ENCODE results near the gene LRRK1. TPM values are rescaled to one million over a fixed set of nuclear protein-coding genes. Genes with fewer than 3 reads are reported as not detected.

Gene LRRK1
- total RNA-seq, 4 donors from 2014 or later = 52.7 to 107 (median 82.7) TPM

DNA sequence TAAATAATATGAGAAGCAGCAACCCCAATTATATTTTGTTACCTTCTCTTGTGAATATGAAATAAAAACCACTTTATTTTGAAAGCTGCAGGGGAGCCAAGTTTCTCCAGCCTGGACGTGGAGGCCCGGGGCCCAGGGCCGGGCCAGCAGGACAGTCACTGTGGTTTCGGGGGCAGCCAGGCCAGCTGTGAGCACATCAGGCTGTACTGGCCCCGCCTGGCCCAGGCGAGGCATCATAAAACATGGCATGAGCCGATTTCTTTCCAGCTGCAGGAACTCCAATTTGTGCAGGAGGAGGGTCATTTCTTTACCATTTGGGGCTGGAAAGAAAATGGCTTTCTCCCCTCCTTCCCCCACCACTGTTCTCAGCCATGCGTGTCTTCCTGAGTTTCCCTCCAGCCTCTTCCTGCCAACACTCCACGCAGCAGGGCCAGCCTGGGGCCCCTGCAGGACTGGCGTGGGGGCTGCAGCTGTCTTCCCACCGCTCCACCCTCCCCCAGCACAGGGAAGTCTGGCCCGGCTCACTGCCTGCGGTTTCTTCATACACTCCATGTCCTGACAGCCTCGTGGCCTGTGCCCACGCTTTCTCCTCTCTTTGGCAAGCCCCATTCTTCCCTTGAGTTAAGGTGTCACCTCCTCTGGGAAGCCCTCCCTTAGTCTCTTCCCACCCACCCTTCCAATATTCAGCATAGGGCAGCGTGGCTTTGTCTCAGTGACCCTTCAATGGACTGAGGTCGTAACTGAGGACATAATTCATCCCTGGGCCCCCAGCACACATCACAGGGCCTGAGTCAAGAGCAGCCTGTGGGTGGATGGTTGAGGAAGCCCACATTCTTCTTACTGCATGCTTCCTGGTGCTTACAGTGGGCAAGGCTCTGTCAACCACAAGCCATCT, 196.9 kb downstream of the LRRK1 start:
- TF ChIP-seq POLR2A (IDR thresholded peaks at IDR 0.05) = no peak
- no peak for TF ChIP-seq EP300 (IDR thresholded peaks at IDR 0.05; ENCODE audit: low read depth)
- TF ChIP-seq, protein P1, sequence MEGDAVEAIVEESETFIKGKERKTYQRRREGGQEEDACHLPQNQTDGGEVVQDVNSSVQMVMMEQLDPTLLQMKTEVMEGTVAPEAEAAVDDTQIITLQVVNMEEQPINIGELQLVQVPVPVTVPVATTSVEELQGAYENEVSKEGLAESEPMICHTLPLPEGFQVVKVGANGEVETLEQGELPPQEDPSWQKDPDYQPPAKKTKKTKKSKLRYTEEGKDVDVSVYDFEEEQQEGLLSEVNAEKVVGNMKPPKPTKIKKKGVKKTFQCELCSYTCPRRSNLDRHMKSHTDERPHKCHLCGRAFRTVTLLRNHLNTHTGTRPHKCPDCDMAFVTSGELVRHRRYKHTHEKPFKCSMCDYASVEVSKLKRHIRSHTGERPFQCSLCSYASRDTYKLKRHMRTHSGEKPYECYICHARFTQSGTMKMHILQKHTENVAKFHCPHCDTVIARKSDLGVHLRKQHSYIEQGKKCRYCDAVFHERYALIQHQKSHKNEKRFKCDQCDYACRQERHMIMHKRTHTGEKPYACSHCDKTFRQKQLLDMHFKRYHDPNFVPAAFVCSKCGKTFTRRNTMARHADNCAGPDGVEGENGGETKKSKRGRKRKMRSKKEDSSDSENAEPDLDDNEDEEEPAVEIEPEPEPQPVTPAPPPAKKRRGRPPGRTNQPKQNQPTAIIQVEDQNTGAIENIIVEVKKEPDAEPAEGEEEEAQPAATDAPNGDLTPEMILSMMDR (IDR thresholded peaks at IDR 0.05) = no peak
- TF ChIP-seq POLR2AphosphoS5 (IDR thresholded peaks at IDR 0.05) = no peak
- H3K27ac ChIP-seq = peak overlapping the region in 3 of 4 donors; percentile 28 to 39 (median 31)
- no peak overlapping the region for H3K4me3 ChIP-seq
- DNase-seq = no peak
- WGBS, 2 donors (ENCODE audit: low coverage in 1 of 2) = 35 to 50% methylated on average over 4 to 17 of the region's 17 CpGs
- H3K9me3 ChIP-seq = no peaks in the 10 kb centered on the region
- in situ Hi-C loops (cut with MboI; ENCODE audit: low pct_ligation_motif_present in 1 of 4, low pct_unique_long_range_greater_than_20kb in 1 of 4, low sequenced_read_pairs in 3 of 4) = no loop called here
- H3K27me3 ChIP-seq = no peaks in the 10 kb centered on the region
- H3K36me3 ChIP-seq = no peaks in the 10 kb centered on the region
- peaks cover 0 to 15% (median 3%) of the 10 kb centered on the region in 4 donors for H3K4me1 ChIP-seq
- intact Hi-C loops (cut with DNase I; ENCODE audit: low total_unique reads) = no loop called here

DNA sequence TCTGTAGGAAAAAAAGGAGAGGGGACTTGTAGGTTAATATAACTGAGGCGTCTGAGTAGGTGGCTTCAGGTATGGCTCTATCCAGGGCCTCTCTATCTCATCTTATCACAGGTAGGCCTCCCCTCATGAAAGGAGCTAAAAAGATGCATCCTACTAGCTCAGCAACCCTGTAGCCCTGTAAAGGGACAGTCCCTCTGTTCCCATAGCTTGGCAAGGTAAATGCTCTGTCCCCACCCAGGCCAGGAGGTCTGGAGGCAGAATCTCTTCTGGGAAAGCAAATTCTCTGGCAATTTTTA, 197.5 kb downstream of the LRRK1 start:
- Histone ChIP-seq H3K4me3 (no peak overlapping the region), H3K36me3 (no peaks in the 10 kb centered on the region), H3K4me1 (peaks cover 0 to 20% (median 6%) of the 10 kb centered on the region in 4 donors), H3K27me3 (no peaks in the 10 kb centered on the region), H3K9me3 (no peaks in the 10 kb centered on the region), H3K27ac (peak overlapping the region in 1 of 4 donors; percentile 39)
- WGBS, 2 donors (ENCODE audit: low coverage in 1 of 2) = 90 to 100% methylated on average over 1 of the region's 1 CpG
- no peak for DNase-seq
- intact Hi-C loops (cut with DNase I; ENCODE audit: low total_unique reads) (no loop called here), in situ Hi-C loops (cut with MboI; ENCODE audit: low pct_ligation_motif_present in 1 of 4, low pct_unique_long_range_greater_than_20kb in 1 of 4, low sequenced_read_pairs in 3 of 4) (no loop called here)
- TF ChIP-seq POLR2A (IDR thresholded peaks at IDR 0.05) (no peak), EP300 (IDR thresholded peaks at IDR 0.05; ENCODE audit: low read depth) (no peak), POLR2AphosphoS5 (IDR thresholded peaks at IDR 0.05) (no peak)
- TF ChIP-seq, protein P1 (IDR thresholded peaks at IDR 0.05) = no peak

DNA sequence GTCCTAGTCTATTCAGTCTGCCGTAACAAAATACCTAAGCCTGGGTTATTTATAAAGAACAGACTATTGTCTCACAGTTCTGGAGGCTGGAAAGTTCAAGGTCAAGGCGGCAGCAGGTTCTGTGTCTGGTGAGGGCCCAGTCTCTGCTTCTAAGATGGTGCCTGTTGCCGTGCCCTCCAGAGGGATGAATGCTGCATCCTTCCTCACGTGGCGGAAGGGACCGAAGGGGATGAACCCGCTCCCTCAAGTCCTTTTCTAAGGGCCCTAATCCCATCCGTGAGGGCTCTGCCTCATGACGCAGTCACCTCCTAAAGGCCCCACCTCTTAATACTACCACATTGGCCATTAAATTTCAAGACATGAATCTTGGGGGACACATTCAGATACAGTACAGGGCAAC, 199.0 kb downstream of the LRRK1 start:
- DNase-seq = no peak
- in situ Hi-C loops (cut with MboI; ENCODE audit: low pct_ligation_motif_present in 1 of 4, low pct_unique_long_range_greater_than_20kb in 1 of 4, low sequenced_read_pairs in 3 of 4) (no loop called here), intact Hi-C loops (cut with DNase I; ENCODE audit: low total_unique reads) (no loop called here)
- H3K36me3 ChIP-seq = no peaks in the 10 kb centered on the region
- peaks cover 0 to 26% (median 11%) of the 10 kb centered on the region in 4 donors for H3K4me1 ChIP-seq
- H3K9me3 ChIP-seq = no peaks in the 10 kb centered on the region
- H3K4me3 ChIP-seq = no peak overlapping the region
- WGBS, 2 donors (ENCODE audit: low coverage in 1 of 2) = 97% methylated on average over 9 of the region's 9 CpGs; no CpG with 5 or more reads in 1 of the 2 donors
- H3K27me3 ChIP-seq = no peaks in the 10 kb centered on the region
- no peak for TF ChIP-seq POLR2A (IDR thresholded peaks at IDR 0.05)
- TF ChIP-seq, protein P1 (IDR thresholded peaks at IDR 0.05) = no peak
- TF ChIP-seq EP300 (IDR thresholded peaks at IDR 0.05; ENCODE audit: low read depth) = no peak
- no peak for TF ChIP-seq POLR2AphosphoS5 (IDR thresholded peaks at IDR 0.05)
- no peak overlapping the region for H3K27ac ChIP-seq

DNA sequence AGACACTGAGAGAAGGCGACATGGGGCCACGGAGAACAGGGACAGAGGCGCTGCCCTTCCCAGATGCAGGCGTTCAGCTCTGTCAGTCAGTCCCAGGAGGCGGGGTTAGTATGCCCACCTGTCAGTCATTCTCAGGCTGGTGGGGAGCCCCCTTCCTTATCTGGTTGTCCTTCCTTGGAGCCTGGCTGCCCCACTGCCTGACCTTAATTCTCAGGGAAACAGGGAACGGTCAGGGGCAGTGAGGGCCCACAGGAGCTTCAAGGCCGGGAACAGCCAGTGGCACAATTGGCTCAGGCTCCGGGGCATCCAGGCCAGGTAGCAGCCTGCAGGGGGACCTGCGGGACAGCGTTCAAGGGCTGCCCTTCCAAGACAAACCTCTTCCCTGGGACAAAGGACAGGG, 199.5 kb downstream of the LRRK1 start:
- no peak for DNase-seq
- Histone ChIP-seq H3K27me3 (no peaks in the 10 kb centered on the region), H3K9me3 (no peaks in the 10 kb centered on the region), H3K4me1 (peaks cover 0 to 26% (median 11%) of the 10 kb centered on the region in 4 donors), H3K27ac (no peak overlapping the region), H3K4me3 (no peak overlapping the region), H3K36me3 (no peaks in the 10 kb centered on the region)
- in situ Hi-C loops (cut with MboI; ENCODE audit: low pct_ligation_motif_present in 1 of 4, low pct_unique_long_range_greater_than_20kb in 1 of 4, low sequenced_read_pairs in 3 of 4) (no loop called here), intact Hi-C loops (cut with DNase I; ENCODE audit: low total_unique reads) (no loop called here)
- 99 to 100% methylated on average over 1 to 9 of the region's 10 CpGs for WGBS, 2 donors (ENCODE audit: low coverage in 1 of 2)
- TF ChIP-seq, protein P1 (IDR thresholded peaks at IDR 0.05) = no peak
- TF ChIP-seq POLR2AphosphoS5 (IDR thresholded peaks at IDR 0.05) (no peak), POLR2A (IDR thresholded peaks at IDR 0.05) (no peak), EP300 (IDR thresholded peaks at IDR 0.05; ENCODE audit: low read depth) (no peak)

Measured in transverse colon (tissue), 4 donors.